ENCODE data around the gene PIGS.
"Not testable (repeated sequence)": the region's sequence is repeated elsewhere in the genome, so short reads cannot be mapped to it uniquely, and the experiment has no call there.

Gene PIGS

GRCh38 chr17:28571361-28572122, at the start of gene PIGS:
Gene PIGS (minus strand): TSS chr17:28571524. CDS start chr17:28571496, 28 bp downstream.
- peak; percentile 91 to 94 for DNase-seq (ENCODE audit: low read depth in 2 of 2)

- no peak for DNase-seq (ENCODE audit: low read depth in 2 of 2)
Measured at GRCh38 chr17:28620010-28620409, 48.7 kb upstream of the PIGS start.

DNA sequence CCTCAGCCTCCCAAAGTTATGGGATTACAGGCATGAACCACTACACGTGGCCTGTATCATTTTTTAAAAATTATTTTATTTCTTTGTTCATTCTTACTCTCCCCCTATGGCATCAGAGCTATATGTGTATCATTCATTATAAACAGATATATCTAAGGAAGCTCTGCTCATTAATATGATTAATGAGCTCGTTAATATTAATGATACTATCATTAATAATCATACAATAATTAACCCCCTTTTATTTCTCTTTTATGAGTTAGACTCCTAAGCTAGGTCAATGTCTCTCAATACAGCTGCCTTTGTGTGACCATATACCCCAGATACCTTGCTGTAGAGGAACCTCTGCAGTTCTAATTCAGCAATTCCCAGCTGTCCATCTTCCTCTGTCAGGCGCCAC, 47.1 kb upstream of the PIGS start:
- DNase-seq (ENCODE audit: low read depth in 2 of 2): no peak

GRCh38 chr17:28616281-28616680, 45.0 kb upstream of the PIGS start:
- no peak for DNase-seq (ENCODE audit: low read depth in 2 of 2)

DNA sequence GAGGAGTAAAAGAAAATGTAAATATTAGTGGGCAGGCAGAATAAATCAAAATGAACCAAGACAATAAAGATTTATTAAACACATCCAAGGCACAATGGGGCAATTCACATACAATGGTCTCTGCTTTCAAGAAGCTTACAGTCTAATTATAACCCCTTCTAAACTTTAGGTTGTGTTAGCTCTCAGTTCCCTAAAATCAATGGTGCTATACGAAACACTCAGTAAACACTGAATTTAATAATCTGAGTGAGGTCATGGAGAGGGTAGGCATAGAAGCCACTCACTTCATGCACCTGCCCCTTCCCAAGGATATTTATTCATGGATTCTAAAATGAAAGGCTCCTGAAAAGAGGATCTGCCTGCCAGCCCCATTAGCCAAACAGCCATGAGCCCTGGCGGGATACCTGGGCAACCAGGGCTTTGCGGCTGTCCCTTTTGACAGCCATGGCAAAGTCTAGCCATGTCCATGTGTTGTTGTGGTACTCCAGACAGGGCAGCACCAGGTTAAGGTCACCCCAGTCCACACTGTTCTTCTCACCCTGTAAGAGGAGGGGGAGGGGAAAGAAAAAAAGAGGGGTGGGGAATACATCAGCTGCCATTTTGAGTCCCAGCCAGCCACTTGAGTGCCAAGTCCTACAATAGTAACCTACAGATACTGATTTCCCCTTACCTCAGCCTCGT, 44.1 kb upstream of the PIGS start:
- no peak for DNase-seq (ENCODE audit: low read depth in 2 of 2)

- DNase-seq (ENCODE audit: low read depth in 2 of 2): no peak
Measured at GRCh38 chr17:28613931-28614381, 42.6 kb upstream of the PIGS start, which contains the start of gene RSKR. Gene RSKR (minus strand): TSS chr17:28614185. CDS start chr17:28614161, 24 bp downstream.

- DNase-seq (ENCODE audit: low read depth in 2 of 2): peak in 1 of 2 donors; percentile 2
Measured at GRCh38 chr17:28612936-28613872, 41.9 kb upstream of the PIGS start.

DNA sequence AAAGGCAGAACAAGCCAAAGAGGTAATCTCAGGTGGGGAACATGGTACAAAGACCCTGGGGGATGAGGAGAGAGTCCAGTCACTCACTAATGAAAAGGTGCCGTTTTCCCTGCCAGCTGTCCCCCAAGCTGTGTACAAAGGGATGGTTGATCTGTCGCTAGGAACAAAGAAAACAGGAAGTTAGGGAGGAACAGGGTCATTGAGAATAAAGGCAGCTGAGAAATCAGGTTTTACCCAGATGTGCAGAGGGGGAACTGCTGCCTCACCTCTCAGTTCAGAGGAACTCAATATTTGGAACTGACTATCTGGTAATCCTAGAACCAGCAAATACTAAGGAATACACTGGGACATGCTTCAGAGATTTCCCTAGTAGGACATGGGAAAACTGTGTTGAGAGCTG, 41.2 kb upstream of the PIGS start:
- DNase-seq (ENCODE audit: low read depth in 2 of 2): no peak

GRCh38 chr17:28610376-28610775, 39.1 kb upstream of the PIGS start:
- no peak for DNase-seq (ENCODE audit: low read depth in 2 of 2)

GRCh38 chr17:28604031-28604430, 32.7 kb upstream of the PIGS start:
- not testable (repeated sequence) for DNase-seq (ENCODE audit: low read depth in 2 of 2)

GRCh38 chr17:28599311-28600184, 28.2 kb upstream of the PIGS start:
- peak; percentile 47 to 57 for DNase-seq (ENCODE audit: low read depth in 2 of 2)

DNA sequence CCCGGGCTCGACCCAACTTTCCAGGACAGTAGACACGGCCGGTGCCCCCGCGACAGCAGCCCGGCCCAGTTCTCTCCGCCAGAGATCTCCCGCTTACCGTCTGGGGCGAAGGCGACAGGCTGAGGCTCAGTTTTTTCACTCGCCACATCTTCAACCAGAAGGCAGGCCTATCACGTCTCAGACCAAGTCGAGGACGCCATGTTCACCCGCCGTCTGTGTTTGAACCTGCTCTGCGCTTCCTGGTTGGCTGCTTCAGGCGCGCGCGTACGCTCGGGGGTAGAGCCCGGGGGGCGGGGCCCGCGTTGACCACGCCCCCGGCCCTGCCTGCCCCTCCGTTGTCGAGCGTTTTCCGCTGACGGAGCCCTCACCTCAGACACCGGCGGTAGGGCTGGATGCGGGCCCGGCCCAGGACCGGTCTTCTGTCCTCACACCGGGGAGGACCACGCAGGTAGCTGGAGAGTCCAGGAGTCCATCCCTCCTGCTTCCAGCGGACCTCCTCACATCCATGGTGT, 27.5 kb upstream of the PIGS start, which contains the start of gene SPAG5:
Gene SPAG5 (minus strand): TSS at position 227 of the 512 bp plus-strand sequence. CDS start 79 bp downstream, at position 148.
- DNase-seq (ENCODE audit: low read depth in 2 of 2): peak; percentile 93 to 95

- DNase-seq (ENCODE audit: low read depth in 2 of 2): no peak
Measured at GRCh38 chr17:28598389-28598788, 27.1 kb upstream of the PIGS start.

- DNase-seq (ENCODE audit: low read depth in 2 of 2): no peak
Measured at GRCh38 chr17:28597606-28598383, 26.5 kb upstream of the PIGS start.

DNA sequence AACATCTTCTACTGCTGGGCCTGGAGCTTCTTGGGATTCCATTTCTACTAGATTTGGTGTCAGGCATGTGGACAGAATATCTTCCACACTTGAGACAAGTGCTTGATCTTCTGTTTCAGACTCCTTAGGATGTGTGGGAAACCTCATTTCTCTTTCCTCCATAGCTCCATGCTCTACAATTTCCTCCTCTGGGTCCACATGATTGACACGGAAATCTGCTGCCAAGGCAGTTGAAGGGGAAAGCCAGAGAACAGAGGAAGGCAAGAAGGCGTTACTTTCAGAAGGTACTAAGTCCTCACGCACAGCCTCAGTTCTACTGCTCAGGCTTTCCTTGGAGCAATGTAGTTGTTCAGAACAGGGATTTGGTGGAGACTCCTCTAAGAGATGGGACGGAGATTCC, 20.9 kb upstream of the PIGS start:
- DNase-seq (ENCODE audit: low read depth in 2 of 2): no peak

DNA sequence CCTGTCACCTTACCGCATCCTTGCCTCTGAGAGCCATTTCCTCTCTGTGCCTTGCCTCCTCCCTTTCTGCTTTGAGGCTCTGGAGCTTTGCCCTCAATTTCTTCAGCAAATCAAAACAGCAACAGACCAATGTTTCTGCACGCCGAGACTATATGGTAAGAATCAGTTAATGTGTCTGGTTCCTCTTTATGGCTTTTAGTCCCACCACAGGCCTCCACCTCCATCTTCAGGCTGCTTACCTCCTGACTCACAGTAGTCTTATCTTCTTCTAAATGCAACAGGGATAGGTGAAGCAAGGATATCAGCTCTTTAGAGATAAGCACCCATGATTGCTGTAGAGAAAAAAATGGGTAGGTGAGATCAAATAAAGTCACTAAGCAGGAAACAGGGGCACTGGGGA, 14.5 kb upstream of the PIGS start:
- no peak for DNase-seq (ENCODE audit: low read depth in 2 of 2)

DNA sequence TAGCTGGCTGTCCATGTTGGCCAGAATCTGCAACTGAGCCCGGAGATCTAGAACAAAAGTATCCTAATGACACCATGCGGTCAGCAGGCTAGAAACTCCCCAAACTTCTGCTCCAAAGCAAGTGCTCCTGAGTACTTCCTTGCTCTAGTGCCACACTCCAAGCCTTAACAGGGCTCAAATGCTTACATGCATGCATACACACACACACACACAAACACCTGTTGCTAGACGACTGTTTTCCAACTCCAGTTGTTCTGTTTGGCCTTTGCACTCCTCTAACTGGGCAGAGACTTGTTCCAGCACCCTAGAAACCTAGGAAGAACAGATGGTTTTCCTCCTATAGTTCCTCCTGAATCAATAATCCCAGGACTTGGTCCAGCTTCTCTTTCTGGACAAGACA, 13.1 kb upstream of the PIGS start:
- DNase-seq (ENCODE audit: low read depth in 2 of 2): no peak

DNA sequence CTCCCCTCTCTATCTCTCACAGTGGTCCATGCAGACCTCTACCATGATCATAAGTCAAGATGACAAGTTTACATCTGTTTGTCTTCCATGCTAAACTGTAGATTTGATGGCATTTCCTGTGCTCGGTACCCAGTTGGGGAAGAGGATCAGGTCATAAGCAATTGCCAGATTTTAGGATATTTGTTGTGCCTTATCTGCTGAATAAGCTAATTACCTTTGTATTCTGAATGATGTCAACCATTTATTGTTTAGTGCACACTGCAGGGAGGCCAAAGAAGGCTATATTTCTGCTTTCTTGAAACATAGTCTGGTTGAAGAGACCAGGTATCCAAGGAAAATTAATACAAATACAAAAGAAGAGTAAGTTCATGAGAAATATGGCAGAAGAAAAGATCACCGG, 11.2 kb upstream of the PIGS start:
- DNase-seq (ENCODE audit: low read depth in 2 of 2): no peak

DNA sequence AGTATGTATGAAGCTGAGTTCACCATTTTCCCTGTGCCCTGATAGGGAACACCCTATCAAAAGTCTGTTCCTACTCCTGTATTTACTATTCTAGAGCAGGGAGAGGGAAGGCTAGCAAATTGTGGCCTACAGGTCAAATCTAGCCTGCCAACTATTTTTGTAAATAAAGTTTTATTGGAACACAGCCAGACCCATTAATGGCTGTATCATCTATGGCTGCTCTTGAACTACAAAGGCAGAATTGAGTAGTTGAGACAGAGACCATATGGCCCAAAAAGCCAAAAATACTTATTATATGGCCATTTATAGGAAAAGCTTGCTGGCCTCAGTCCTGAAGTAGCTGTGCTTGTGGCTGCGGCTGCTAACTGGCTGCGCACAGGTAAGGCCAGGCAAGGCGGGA, 9.6 kb upstream of the PIGS start:
- no peak for DNase-seq (ENCODE audit: low read depth in 2 of 2)

DNA sequence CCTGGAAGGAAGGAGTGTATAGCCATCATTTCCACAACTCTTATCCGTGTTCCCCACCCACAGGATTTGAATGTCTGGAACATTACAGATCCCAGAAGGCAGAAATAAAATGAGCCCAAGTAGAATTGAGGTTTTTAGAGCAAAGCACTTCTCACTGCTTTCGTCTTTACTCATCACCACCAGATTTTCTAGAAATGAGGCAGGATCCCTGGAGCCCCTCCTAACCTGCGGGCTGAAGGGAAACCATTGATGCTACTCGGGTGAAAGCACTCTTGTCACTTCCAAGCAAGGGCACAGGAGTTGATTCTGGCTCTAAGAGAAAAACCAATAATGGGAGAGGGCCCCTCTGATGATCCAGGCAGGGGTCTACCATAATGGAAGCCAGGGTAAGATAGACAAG, 8.2 kb upstream of the PIGS start:
- peak in 1 of 2 donors; percentile 40 for DNase-seq (ENCODE audit: low read depth in 2 of 2)
